Body of pancreas (tissue), 4 donors: Measurements from ENCODE around the gene ATP6V1G1.

Experiments
- CTCF ChIP-seq, 7 experiments: fragments of 450-650 bp in 4 of 7; fragments of 200-600 bp in 3 of 7; sonication (generic) in 3 of 7; IDR thresholded peaks; one replicate each; pipeline ENCODE4 v1.5.1; 2016 to 2019; ENCODE audit warnings: antibody characterized with exemption in 7 of 7
- POLR2A ChIP-seq, 3 donors: fragments of 450-650 bp; IDR thresholded peaks; one replicate each; pipeline ENCODE4 v1.6.1; 2016; ENCODE audit warnings: antibody characterized with exemption in 3 of 3, mild to moderate bottlenecking in 2 of 3

DNA sequence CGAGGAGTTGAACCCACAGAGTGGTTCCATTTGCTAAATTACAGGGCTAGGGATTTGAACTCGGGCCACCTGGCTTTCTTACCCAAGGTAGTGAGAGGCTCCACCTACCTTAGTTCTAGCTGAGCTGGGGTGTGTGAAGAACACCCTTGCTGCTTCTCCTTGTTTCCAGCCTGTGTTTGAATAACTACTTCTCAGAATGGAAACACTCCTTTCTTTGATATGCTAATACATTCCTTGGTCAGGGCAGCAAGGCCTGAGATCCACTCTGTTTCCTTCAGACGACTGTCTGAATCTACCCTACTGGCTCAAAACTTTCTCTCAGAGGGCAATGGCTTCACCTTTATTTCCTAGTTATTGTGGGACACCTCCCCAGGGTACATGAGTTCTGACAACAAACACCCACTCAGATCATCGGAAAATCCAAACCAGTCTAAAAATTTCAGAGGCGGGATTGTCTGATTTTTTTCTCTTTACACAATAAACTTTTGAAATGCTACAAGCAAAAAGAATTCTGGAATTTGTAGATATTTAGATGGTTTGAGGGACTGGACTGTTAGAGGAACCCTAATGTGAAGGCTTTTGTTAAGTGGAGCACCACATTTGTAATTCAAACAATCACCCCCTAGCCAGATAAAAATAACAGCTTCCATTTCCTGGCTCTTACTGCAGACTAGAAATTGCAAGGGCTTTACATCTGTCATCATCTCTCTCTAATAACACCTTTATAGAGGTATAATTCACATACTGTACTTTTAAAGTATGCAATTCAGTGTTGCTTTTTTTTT is 4.0 kb upstream of the ATP6V1G1 start:
- TF ChIP-seq CTCF (IDR thresholded peaks at IDR 0.05) = no peak
- no peak for TF ChIP-seq POLR2A (IDR thresholded peaks at IDR 0.05)
